HEK293 (cell line): ENCODE data around the gene SLC39A3.

Experiments
- ATF2 ChIP-seq: fragments of 450-650 bp; formaldehyde crosslinking; IDR thresholded peaks from 2 replicates; pipeline ENCODE4 v1.5.1; 2016; ENCODE audit warnings: missing biosample characterization, missing genetic modification characterization, low read depth
- CTCF ChIP-seq: fragments of 450-650 bp; formaldehyde crosslinking; IDR thresholded peaks from 2 replicates; pipeline ENCODE4 v1.5.1; 2016; ENCODE audit warnings: missing biosample characterization, missing genetic modification characterization
- PATZ1 ChIP-seq: fragments of 450-650 bp; formaldehyde crosslinking; IDR thresholded peaks from 2 replicates; pipeline ENCODE4 v1.5.1; 2016; ENCODE audit warnings: missing biosample characterization, missing genetic modification characterization
- ZBTB11 ChIP-seq: fragments of 450-650 bp; formaldehyde crosslinking; conservative IDR thresholded peaks from 2 replicates; pipeline ENCODE4 v1.5.1; 2016; ENCODE audit warnings: low read depth, missing biosample characterization, missing genetic modification characterization
- ZNF174 ChIP-seq: fragments of 450-650 bp; formaldehyde crosslinking; IDR thresholded peaks from 2 replicates; pipeline ENCODE4 v1.5.0; 2017; ENCODE audit warnings: missing biosample characterization, mild to moderate bottlenecking, missing genetic modification characterization
- ZNF184 ChIP-seq: fragments of 450-650 bp; IDR thresholded peaks from 2 replicates; pipeline ENCODE4 v1.5.1; 2018; ENCODE audit warnings: missing biosample characterization, mild to moderate bottlenecking, missing genetic modification characterization
- ZNF239 ChIP-seq: fragments of 450-650 bp; formaldehyde crosslinking; IDR thresholded peaks from 2 replicates; pipeline ENCODE4 v1.5.1; 2016; ENCODE audit warnings: missing biosample characterization, missing genetic modification characterization
- ZNF416 ChIP-seq: fragments of 450-650 bp; formaldehyde crosslinking; IDR thresholded peaks from 2 replicates; pipeline ENCODE4 v1.5.1; 2016; ENCODE audit warnings: missing biosample characterization, missing genetic modification characterization
- ZNF530 ChIP-seq: fragments of 450-650 bp; formaldehyde crosslinking; IDR thresholded peaks from 2 replicates; pipeline ENCODE4 v1.5.1; 2016; ENCODE audit warnings: low read depth, missing biosample characterization, missing genetic modification characterization
- ZSCAN18 ChIP-seq: fragments of 450-650 bp; formaldehyde crosslinking; IDR thresholded peaks from 2 replicates; pipeline ENCODE4 v1.5.1; 2016; ENCODE audit warnings: missing biosample characterization, missing genetic modification characterization

GRCh38 chr19:2711172-2711874, 28.5 kb downstream of the SLC39A3 start:
- TF ChIP-seq ZBTB11 (tag by site-specific recombination) (no peak), ZNF239 (no peak), ZSCAN18 (tag by site-specific recombination) (no peak), CTCF (no peak), ZNF530 (tag by site-specific recombination) (no peak), ATF2 (no peak), ZNF184 (tag by site-specific recombination) (no peak), ZNF174 (tag by site-specific recombination) (no peak), PATZ1 (tag by site-specific recombination) (no peak), ZNF416 (tag by site-specific recombination) (no peak)
